ENCODE results near the gene KSR2. TPM values are rescaled to one million over a fixed set of nuclear protein-coding genes. Genes with fewer than 3 reads are reported as not detected.
"Not testable (repeated sequence)": the region's sequence is repeated elsewhere in the genome, so short reads cannot be mapped to it uniquely, and the experiment has no call there.

KSR2 gene
- not detected for total RNA-seq

GRCh38 chr12:117968826-117969659 is at the start of gene KSR2:
KSR2 (minus strand) TSS chr12:117968990; CDS start chr12:117968255, 735 bp downstream.
- ChIA-PET CTCF (no interaction called here), POLR2A (no interaction called here)
- ATAC-seq = peak; percentile 86
- peaks cover 42% of the 10 kb centered on the region for H3K27me3 Mint-ChIP-seq (ENCODE audit: low read depth)
- peak; percentile 62 for DNase-seq
- no peaks in the 10 kb centered on the region for H3K36me3 Mint-ChIP-seq (ENCODE audit: low read depth)
- peaks cover 8% of the 10 kb centered on the region for H3K4me1 Mint-ChIP-seq (ENCODE audit: low read depth)
- peaks cover 12% of the 10 kb centered on the region for H3K9me3 Mint-ChIP-seq (ENCODE audit: insufficient read depth)
- peak within 1 kb of the TSS; percentile 78 for H3K4me3 Mint-ChIP-seq
- H3K27ac Mint-ChIP-seq = no peak within 1 kb of the TSS

DNA sequence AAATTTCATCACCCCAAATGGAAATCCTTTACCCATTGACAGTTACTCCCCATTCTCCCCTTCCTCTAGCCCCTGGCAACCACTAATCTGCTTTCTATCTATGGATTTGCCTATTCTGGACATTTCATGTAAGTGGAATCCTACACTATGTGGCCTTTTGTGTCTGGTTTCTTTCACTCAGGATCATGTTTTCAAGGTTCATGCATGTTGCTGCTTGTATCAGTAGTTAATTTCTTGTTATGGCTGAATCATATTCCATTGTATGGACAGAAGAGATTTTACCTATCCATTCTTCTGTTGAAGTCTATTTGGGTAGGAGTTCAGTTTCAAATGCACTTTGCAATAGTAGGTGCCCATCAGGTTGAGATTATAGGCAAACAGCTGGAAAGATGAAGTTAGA is 49.1 kb upstream of the KSR2 start:
- Mint-ChIP-seq H3K9me3 (ENCODE audit: insufficient read depth) (no peaks in the 10 kb centered on the region), H3K27me3 (ENCODE audit: low read depth) (peaks cover 6% of the 10 kb centered on the region), H3K4me3 (peak overlapping the region; percentile 98), H3K27ac (peak overlapping the region; percentile 61), H3K36me3 (ENCODE audit: low read depth) (peaks cover 47% of the 10 kb centered on the region), H3K4me1 (ENCODE audit: low read depth) (peaks cover 31% of the 10 kb centered on the region)
- CTCF ChIA-PET = interaction anchor here (1.2 to 2.9 kb wide), 4 partner anchors 37 to 359 kb away, joined by 4 to 21 read pairs (median 8); partner anchors contain the start of gene SUDS3
- DNase-seq (no peak), ATAC-seq (no peak)
- POLR2A ChIA-PET = interaction anchor here (2.1 kb wide), 1 partner anchor 43 kb away, joined by 8 read pairs; the partner anchor contains the start of gene WSB2

- peak; percentile 96 for ATAC-seq
- H3K27me3 Mint-ChIP-seq (ENCODE audit: low read depth) = peaks cover 6% of the 10 kb centered on the region
- peak within 1 kb of the TSS; percentile 94 for H3K27ac Mint-ChIP-seq
- H3K36me3 Mint-ChIP-seq (ENCODE audit: low read depth) = peaks cover 36% of the 10 kb centered on the region
- H3K4me1 Mint-ChIP-seq (ENCODE audit: low read depth) = peaks cover 31% of the 10 kb centered on the region
- DNase-seq = peak; percentile 98
- POLR2A ChIA-PET = interaction anchor here (0.6 to 2.1 kb wide), 9 partner anchors 18 to 909 kb away, joined by 3 to 10 read pairs (median 3); partner anchors contain the start of genes PEBP1 and WSB2
- CTCF ChIA-PET = interaction anchor here (1.2 to 2.9 kb wide), 5 partner anchors 38 to 360 kb away, joined by 4 to 21 read pairs (median 6); partner anchors contain the start of gene SUDS3
- H3K4me3 Mint-ChIP-seq = peak within 1 kb of the TSS; percentile 98
- H3K9me3 Mint-ChIP-seq (ENCODE audit: insufficient read depth) = no peaks in the 10 kb centered on the region
These were observed 47.9 kb upstream of the KSR2 start, which contains the start of gene RFC5 for GRCh38 chr12:118016424-118017264. RFC5 (plus strand) TSS chr12:118016703; CDS start chr12:118016828, 125 bp downstream.

DNA sequence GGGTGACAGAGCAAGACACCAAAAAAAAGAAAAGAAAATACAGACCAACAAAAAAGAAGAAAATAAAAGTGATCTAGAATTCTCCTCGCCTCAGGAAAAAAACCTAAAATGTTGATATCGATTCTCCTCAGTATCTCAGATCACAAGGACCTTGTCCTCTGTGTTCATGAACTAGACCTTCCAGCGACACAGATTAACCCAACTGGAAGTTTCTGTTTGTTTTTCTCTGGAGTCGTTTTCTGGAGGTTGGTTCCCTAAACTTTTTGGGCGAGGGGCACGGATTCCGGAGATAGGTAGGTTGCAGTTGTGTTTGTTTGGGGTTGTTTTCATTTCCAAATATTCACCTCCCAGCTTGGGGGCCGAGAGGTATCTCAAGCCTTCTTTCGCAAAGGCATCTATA is 47.2 kb upstream of the KSR2 start:
- POLR2A ChIA-PET = interaction anchor here (0.6 to 2.1 kb wide), 7 partner anchors 19 to 908 kb away, joined by 3 to 10 read pairs (median 3); partner anchors contain the start of genes PEBP1 and WSB2
- CTCF ChIA-PET = interaction anchor here (1.9 to 2.9 kb wide), 2 partner anchors 49 to 361 kb away, joined by 11 to 21 read pairs; partner anchors contain the start of gene SUDS3

DNA sequence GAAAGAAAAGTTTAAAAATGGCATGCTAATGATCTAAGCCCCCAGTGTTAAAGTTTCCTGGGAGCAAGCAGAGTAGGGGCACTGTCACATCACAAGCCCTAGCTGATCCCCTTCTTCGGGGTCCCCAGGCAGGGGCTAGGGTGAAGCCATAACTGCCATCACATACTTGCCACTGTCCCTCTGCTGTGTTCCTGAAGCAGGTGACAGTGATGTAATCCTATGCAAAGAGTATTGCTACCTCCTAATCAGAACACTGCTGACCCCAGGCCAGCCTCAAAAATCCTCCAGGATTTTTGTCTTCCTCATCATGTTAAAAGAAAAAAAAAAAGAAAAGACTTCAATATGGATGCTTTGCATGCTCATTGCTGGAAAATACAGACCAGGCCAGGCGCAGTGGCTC is 46.5 kb upstream of the KSR2 start:
- ATAC-seq (no peak), DNase-seq (no peak)
- ChIA-PET CTCF (interaction anchor here (2.9 kb wide), 1 partner anchor 50 kb away, joined by 21 read pairs; no protein-coding TSS in a partner anchor), POLR2A (no interaction called here)
- H3K4me3 Mint-ChIP-seq = no peak overlapping the region
- H3K27me3 Mint-ChIP-seq (ENCODE audit: low read depth) = peaks cover 6% of the 10 kb centered on the region
- no peaks in the 10 kb centered on the region for H3K9me3 Mint-ChIP-seq (ENCODE audit: insufficient read depth)
- peaks cover 23% of the 10 kb centered on the region for H3K36me3 Mint-ChIP-seq (ENCODE audit: low read depth)
- H3K4me1 Mint-ChIP-seq (ENCODE audit: low read depth) = peaks cover 31% of the 10 kb centered on the region
- H3K27ac Mint-ChIP-seq = no peak overlapping the region

More for the DNA sequence above, 47.2 kb upstream of the KSR2 start:
- Mint-ChIP-seq H3K27me3 (ENCODE audit: low read depth) (peaks cover 6% of the 10 kb centered on the region), H3K4me1 (ENCODE audit: low read depth) (peaks cover 31% of the 10 kb centered on the region), H3K27ac (no peak overlapping the region), H3K9me3 (ENCODE audit: insufficient read depth) (no peaks in the 10 kb centered on the region), H3K36me3 (ENCODE audit: low read depth) (peaks cover 29% of the 10 kb centered on the region), H3K4me3 (peak overlapping the region; percentile 98)
- no peak for DNase-seq
- ATAC-seq = no peak

DNA sequence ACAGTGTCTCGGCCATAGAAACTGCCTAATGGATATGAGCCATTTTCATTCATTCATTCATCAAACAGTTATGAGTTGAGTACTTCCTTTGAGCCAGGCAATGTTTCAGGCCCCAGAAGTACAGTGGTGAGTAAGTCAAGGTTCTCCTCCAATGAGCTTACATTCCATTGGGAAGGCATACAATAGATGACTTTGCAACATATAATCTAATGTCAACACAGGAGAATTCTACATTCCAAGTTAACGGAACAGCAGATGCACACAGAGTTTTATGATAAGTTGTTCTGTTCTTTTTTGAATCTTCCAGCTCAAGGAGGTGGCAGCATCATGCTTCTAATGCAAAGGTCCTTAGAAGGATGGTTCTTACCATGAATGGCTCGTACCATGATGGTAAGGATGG is 44.5 kb upstream of the KSR2 start:
- Mint-ChIP-seq H3K36me3 (ENCODE audit: low read depth) (peaks cover 10% of the 10 kb centered on the region), H3K4me3 (no peak overlapping the region), H3K4me1 (ENCODE audit: low read depth) (peaks cover 19% of the 10 kb centered on the region), H3K27ac (no peak overlapping the region), H3K9me3 (ENCODE audit: insufficient read depth) (no peaks in the 10 kb centered on the region), H3K27me3 (ENCODE audit: low read depth) (peaks cover 6% of the 10 kb centered on the region)
- no peak for ATAC-seq
- ChIA-PET CTCF (no interaction called here), POLR2A (no interaction called here)
- no peak for DNase-seq

GRCh38 chr12:118011961-118012360 is 43.2 kb upstream of the KSR2 start:
- H3K4me1 Mint-ChIP-seq (ENCODE audit: low read depth) = peaks cover 8% of the 10 kb centered on the region
- peaks cover under 1% of the 10 kb centered on the region for H3K36me3 Mint-ChIP-seq (ENCODE audit: low read depth)
- H3K27me3 Mint-ChIP-seq (ENCODE audit: low read depth) = peaks cover 6% of the 10 kb centered on the region
- no peak overlapping the region for H3K4me3 Mint-ChIP-seq
- no peak overlapping the region for H3K27ac Mint-ChIP-seq
- ChIA-PET POLR2A (no interaction called here), CTCF (no interaction called here)
- ATAC-seq (no peak), DNase-seq (no peak)
- H3K9me3 Mint-ChIP-seq (ENCODE audit: insufficient read depth) = no peaks in the 10 kb centered on the region

DNA sequence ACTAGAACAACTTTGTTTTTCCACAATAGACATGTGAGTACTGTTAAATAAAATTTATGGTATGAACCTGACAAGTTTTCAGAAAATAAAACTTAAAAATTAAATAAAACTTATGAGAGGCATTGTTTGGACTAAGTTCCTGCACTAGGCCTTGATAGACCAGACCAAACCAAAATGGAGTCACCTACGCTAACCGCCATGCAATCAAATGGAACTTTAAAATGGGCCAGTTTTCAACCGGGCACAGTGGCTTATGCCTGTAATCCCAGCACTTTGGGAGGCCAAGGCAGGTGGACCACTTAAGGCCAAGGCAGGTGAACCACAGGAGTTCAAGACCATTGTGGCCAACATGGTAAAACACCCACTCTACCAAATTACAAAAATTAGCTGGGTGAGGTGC is 42.6 kb upstream of the KSR2 start:
- ATAC-seq (no peak), DNase-seq (no peak)
- CTCF ChIA-PET = no interaction called here
- H3K4me3 Mint-ChIP-seq = no peak overlapping the region
- no peaks in the 10 kb centered on the region for H3K9me3 Mint-ChIP-seq (ENCODE audit: insufficient read depth)
- no peaks in the 10 kb centered on the region for H3K36me3 Mint-ChIP-seq (ENCODE audit: low read depth)
- POLR2A ChIA-PET = no interaction called here
- H3K4me1 Mint-ChIP-seq (ENCODE audit: low read depth) = peaks cover 7% of the 10 kb centered on the region
- H3K27me3 Mint-ChIP-seq (ENCODE audit: low read depth) = peaks cover 6% of the 10 kb centered on the region
- H3K27ac Mint-ChIP-seq = no peak overlapping the region

DNA sequence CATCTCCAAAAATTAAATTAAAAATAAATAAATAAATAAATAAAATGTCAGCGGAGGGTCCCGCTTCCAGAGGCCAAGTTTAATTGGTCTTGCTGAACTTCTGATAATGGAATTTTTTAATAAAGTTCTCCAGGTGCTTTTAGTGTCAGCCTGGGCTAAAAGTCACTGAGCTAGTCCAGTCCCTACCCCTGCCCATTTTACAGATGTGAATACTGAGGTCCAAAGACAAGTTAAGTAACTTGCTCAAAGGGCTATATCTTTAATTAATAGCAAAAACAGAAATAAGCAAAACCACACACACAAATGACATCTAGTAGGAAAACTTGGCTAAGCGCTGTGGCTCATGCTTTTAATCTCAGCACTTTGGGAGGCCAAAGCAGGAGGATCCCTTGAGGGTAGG is 42.1 kb upstream of the KSR2 start:
- peaks cover 2% of the 10 kb centered on the region for H3K4me1 Mint-ChIP-seq (ENCODE audit: low read depth)
- no peaks in the 10 kb centered on the region for H3K9me3 Mint-ChIP-seq (ENCODE audit: insufficient read depth)
- no peak for ATAC-seq
- no peaks in the 10 kb centered on the region for H3K36me3 Mint-ChIP-seq (ENCODE audit: low read depth)
- POLR2A ChIA-PET = no interaction called here
- CTCF ChIA-PET = no interaction called here
- peaks cover 6% of the 10 kb centered on the region for H3K27me3 Mint-ChIP-seq (ENCODE audit: low read depth)
- H3K4me3 Mint-ChIP-seq = no peak overlapping the region
- H3K27ac Mint-ChIP-seq = no peak overlapping the region
- no peak for DNase-seq

DNA sequence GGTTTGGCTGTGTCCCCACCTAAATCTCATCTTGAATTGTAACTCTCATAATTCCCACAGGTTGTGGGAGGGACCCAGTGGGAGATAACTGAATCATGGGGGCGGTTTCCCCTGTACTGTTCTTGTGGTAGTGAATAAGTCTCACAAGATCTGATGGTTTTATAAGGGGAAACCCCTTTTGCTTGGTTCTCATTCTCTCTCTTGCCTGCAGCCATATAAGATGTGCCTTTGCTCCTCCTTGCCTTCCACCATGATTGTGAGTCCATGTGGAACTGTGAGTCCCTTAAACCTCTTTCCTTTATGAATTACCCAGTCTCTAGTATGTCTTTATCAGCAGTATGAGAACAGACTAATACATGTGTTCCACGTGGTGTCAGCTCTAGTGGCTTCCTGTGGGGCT is 31.0 kb upstream of the KSR2 start:
- ATAC-seq; H3K27ac Mint-ChIP-seq; H3K27me3 Mint-ChIP-seq (ENCODE audit: low read depth): not testable (repeated sequence)

GRCh38 chr12:117998719-117999118 is 29.9 kb upstream of the KSR2 start:
- Mint-ChIP-seq H3K36me3 (ENCODE audit: low read depth) (no peaks in the 10 kb centered on the region), H3K27ac (no peak overlapping the region), H3K27me3 (ENCODE audit: low read depth) (peaks cover 1% of the 10 kb centered on the region), H3K4me3 (no peak overlapping the region), H3K9me3 (ENCODE audit: insufficient read depth) (no peaks in the 10 kb centered on the region), H3K4me1 (ENCODE audit: low read depth) (no peaks in the 10 kb centered on the region)
- no peak for ATAC-seq
- ChIA-PET CTCF (no interaction called here), POLR2A (no interaction called here)
- no peak for DNase-seq

More for the DNA sequence above, 31.0 kb upstream of the KSR2 start:
- H3K4me3 Mint-ChIP-seq; CTCF ChIA-PET; DNase-seq; POLR2A ChIA-PET; H3K36me3 Mint-ChIP-seq (ENCODE audit: low read depth); H3K4me1 Mint-ChIP-seq (ENCODE audit: low read depth); H3K9me3 Mint-ChIP-seq (ENCODE audit: insufficient read depth): not testable (repeated sequence)

Data from activated CD8-positive, alpha-beta T cell treated with anti-CD3 and anti-CD28 coated beads, Interleukin-2, amount 10 ng/mL, durations not matched to agents 7 days and 5 days (primary cell).